Fibroblast of the aortic adventitia (primary cell): ENCODE measurements around the gene CACNG4. TPM values are rescaled to one million over a fixed set of nuclear protein-coding genes. Genes with fewer than 3 reads are reported as not detected.
A peak's percentile ranks its signal among the peaks of the same experiment; 100 is the strongest.

Source experiments
- DNase-seq: peaks from one replicate; pipeline ENCODE4 v3.0.0-alpha.2; 2010; ENCODE audit warnings: low read depth
- H3K4me3 ChIP-seq: 2 replicates; pipeline ENCODE4 v1.5.1; 2011; ENCODE audit warnings: low read depth, mild to moderate bottlenecking, control low read depth, low read length, moderate library complexity
- CTCF ChIP-seq: IDR thresholded peaks from 2 replicates; pipeline ENCODE4 v1.5.1; 2011; ENCODE audit warnings: mild to moderate bottlenecking, low read length, control low read depth, inconsistent platforms; ENCODE audit not compliant: insufficient read depth
- total RNA-seq: library from RNA; depleted of rRNA; stranded (reverse); fragments of >200 nt; gene quantifications from 2 replicates; pipeline ENCODE4 v1.2.3, GENCODE V29; 2012; ENCODE audit warnings: low replicate concordance

Gene CACNG4
- total RNA-seq, 1 donor = not detected

GRCh38 chr17:67024736-67025135 lies 60.2 kb downstream of the CACNG4 start:
- no peak overlapping the region for H3K4me3 ChIP-seq
- DNase-seq = no peak
- TF ChIP-seq CTCF = no peak

GRCh38 chr17:67025216-67025792 lies 60.8 kb downstream of the CACNG4 start:
- no peak overlapping the region for H3K4me3 ChIP-seq
- TF ChIP-seq CTCF = no peak
- DNase-seq = no peak

GRCh38 chr17:67026341-67026740 lies 61.8 kb downstream of the CACNG4 start:
- no peak for DNase-seq
- no peak for TF ChIP-seq CTCF
- H3K4me3 ChIP-seq = no peak overlapping the region

- no peak for TF ChIP-seq CTCF
- DNase-seq = peak; percentile 2
- H3K4me3 ChIP-seq = no peak overlapping the region
Measured at GRCh38 chr17:67027031-67027628, 62.6 kb downstream of the CACNG4 start.

GRCh38 chr17:67030641-67031040 lies 66.1 kb downstream of the CACNG4 start:
- no peak for DNase-seq
- TF ChIP-seq CTCF = no peak

GRCh38 chr17:67032382-67032781 lies 67.9 kb downstream of the CACNG4 start:
- no peak for DNase-seq
- no peak overlapping the region for H3K4me3 ChIP-seq
- TF ChIP-seq CTCF = no peak

More at GRCh38 chr17:67030641-67031040, 66.1 kb downstream of the CACNG4 start:
- no peak overlapping the region for H3K4me3 ChIP-seq

- no peak for TF ChIP-seq CTCF
- DNase-seq = no peak
Measured at GRCh38 chr17:67032985-67033384, 68.5 kb downstream of the CACNG4 start.

More at GRCh38 chr17:67032985-67033384, 68.5 kb downstream of the CACNG4 start:
- H3K4me3 ChIP-seq = no peak overlapping the region
